ENCODE measurements around the gene SULF2. TPM values are rescaled to one million over a fixed set of nuclear protein-coding genes. Genes with fewer than 3 reads are reported as not detected.

Gene SULF2
- total RNA-seq, 1 experiment from 2014 or later, result 495 TPM

DNA sequence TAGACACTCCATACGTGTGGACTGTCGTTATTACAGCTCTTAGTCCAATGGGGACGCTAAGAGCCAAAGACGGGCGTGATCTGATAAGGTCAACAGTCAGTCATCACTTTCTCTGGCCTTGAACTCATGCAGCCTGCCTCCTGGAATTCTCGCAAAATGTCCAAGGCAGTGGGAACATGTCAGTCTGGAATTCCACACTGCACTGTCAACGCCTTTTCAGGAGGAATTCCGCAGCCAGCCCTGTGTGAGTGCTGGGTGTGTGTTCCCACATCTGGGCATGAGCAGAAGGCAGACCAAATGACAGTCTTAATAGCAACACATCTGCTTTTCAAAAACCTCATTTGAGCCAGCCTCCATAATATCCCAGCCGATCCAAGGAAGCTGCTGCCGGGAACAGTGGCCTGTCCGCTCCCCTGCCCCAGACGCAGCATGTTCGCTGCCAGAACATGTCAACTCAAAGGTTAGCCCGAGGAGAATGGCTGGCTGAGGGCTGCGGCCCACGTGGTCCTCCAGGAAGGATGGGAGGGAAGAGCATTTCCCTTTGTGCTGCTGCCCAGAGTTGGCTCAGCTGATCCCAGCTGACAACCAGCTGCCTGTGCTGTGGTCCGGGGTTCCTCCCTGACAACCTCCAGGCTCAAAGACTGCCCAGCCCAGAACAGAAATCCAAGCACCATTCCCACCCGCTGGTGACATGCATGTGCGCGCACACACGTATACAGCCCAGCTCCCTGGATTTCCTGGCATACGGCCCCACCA is 103.1 kb downstream of the SULF2 start:
- Histone ChIP-seq H2AFZ (no peak overlapping the region), H3K79me2 (ENCODE audit: low read depth) (0 out of 2 replicates have a peak, but pooled peaks cover 7% of the 10 kb centered on the region), H3K4me1 (replicated peaks; ENCODE audit: insufficient read depth) (no peaks in the 10 kb centered on the region), H3K27me3 (ENCODE audit: insufficient read depth, low read depth) (no peaks in the 10 kb centered on the region), H3K27ac (no peak overlapping the region), H3K9me2 (ENCODE audit: insufficient read depth) (no peaks in the 10 kb centered on the region), H3K36me3 (ENCODE audit: low read depth) (peaks cover 74% of the 10 kb centered on the region), H4K20me1 (ENCODE audit: insufficient read depth) (peaks cover 59% of the 10 kb centered on the region), H3F3A (ENCODE audit: insufficient read depth, low read depth) (peaks cover 87% of the 10 kb centered on the region), H3K4me3 (no peak overlapping the region), H3K9me3 (ENCODE audit: insufficient read depth, low read depth) (no peaks in the 10 kb centered on the region), H3K4me2 (no peak overlapping the region)
- CTCF ChIA-PET, result no interaction called here
- BruUV-seq (replicated peaks), result no TSS peak
- intact Hi-C loops (cut with micrococcal nuclease; ENCODE audit: unreplicated experiment), result no loop called here
- no peak for DNase-seq
- POLR2A ChIA-PET (ENCODE audit: unreplicated experiment), result interaction anchor here (0.6 kb wide), 1 partner anchor 621 kb away, joined by 3 read pairs; no protein-coding TSS in a partner anchor
- TF ChIP-seq, protein P1, sequence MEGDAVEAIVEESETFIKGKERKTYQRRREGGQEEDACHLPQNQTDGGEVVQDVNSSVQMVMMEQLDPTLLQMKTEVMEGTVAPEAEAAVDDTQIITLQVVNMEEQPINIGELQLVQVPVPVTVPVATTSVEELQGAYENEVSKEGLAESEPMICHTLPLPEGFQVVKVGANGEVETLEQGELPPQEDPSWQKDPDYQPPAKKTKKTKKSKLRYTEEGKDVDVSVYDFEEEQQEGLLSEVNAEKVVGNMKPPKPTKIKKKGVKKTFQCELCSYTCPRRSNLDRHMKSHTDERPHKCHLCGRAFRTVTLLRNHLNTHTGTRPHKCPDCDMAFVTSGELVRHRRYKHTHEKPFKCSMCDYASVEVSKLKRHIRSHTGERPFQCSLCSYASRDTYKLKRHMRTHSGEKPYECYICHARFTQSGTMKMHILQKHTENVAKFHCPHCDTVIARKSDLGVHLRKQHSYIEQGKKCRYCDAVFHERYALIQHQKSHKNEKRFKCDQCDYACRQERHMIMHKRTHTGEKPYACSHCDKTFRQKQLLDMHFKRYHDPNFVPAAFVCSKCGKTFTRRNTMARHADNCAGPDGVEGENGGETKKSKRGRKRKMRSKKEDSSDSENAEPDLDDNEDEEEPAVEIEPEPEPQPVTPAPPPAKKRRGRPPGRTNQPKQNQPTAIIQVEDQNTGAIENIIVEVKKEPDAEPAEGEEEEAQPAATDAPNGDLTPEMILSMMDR (conservative IDR thresholded peaks at IDR 0.05), result no peak
- no peak for TF ChIP-seq EZH2 (IDR thresholded peaks at IDR 0.05; ENCODE audit: low read depth)

DNA sequence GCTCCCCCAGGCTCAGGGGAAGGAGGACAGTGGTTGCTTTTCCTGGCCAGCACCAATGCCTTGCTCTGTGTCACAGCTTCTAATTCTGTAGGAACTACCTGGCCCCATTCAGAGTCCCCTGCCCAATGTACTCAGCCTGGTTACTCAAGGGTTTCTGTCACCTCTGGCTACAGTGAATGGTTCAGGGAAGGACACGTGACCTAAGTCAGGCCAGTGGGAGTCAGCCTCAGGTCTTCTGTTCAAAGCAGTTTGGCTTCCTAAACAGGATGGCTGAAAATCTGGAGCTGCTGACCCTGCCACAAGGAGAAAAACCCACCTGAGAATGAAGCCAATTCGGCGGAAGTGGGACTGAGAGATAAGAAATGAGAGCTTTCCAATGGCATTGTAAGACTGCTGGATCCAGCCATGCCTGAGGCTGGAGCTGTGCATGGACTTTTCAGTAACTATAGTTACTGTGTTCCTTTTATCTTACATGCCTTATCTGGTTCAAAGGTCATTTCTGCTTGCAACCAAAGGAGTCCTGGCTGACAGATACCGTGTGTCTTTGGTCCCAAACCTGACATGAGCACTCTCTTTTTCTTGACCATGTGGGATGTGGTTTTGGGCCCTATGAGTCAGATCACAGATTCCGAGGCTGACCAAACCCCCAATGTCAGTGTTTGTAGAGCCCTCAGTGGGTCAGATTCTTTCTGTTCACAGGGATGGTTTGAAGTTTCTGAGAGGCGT is 104.3 kb downstream of the SULF2 start:
- Histone ChIP-seq H3K9me3 (ENCODE audit: insufficient read depth, low read depth) (no peaks in the 10 kb centered on the region), H3K4me1 (replicated peaks; ENCODE audit: insufficient read depth) (no peaks in the 10 kb centered on the region), H4K20me1 (ENCODE audit: insufficient read depth) (peaks cover 62% of the 10 kb centered on the region), H3K79me2 (ENCODE audit: low read depth) (0 out of 2 replicates have a peak, but pooled peaks cover 12% of the 10 kb centered on the region), H3K4me3 (no peak overlapping the region), H3K27me3 (ENCODE audit: insufficient read depth, low read depth) (no peaks in the 10 kb centered on the region), H3K9me2 (ENCODE audit: insufficient read depth) (no peaks in the 10 kb centered on the region), H3K4me2 (no peak overlapping the region), H3K36me3 (ENCODE audit: low read depth) (peaks cover 80% of the 10 kb centered on the region), H2AFZ (no peak overlapping the region), H3K27ac (no peak overlapping the region), H3F3A (ENCODE audit: insufficient read depth, low read depth) (peaks cover 86% of the 10 kb centered on the region)
- CTCF ChIA-PET, result interaction anchor here (0.6 kb wide), 2 partner anchors 20 to 1224 kb away, joined by 3 to 4 read pairs; no protein-coding TSS in a partner anchor
- POLR2A ChIA-PET (ENCODE audit: unreplicated experiment), result no interaction called here
- TF ChIP-seq, protein P1 (conservative IDR thresholded peaks at IDR 0.05), result no peak
- TF ChIP-seq EZH2 (IDR thresholded peaks at IDR 0.05; ENCODE audit: low read depth), result no peak
- BruUV-seq (replicated peaks), result no TSS peak
- intact Hi-C loops (cut with micrococcal nuclease; ENCODE audit: unreplicated experiment), result no loop called here
- DNase-seq, result no peak

DNA sequence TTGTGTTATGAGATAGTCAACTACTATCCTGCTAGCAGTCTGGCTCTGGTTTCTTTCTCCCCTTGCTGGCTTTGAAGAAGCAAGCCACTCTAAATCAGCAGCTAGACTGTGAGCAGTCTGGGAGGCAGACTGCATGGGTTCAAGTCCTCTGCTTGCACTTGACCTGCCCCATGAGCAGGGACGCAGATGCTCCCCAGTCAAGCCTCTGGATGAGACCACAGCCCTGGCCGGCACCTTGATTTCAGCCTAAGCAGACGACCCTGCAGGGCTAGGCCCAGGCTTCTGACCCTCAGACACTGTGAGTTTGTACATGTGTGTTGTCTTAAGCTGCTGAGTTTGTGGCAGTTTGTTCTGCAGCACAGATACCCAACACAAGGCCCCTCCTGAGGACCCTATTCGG is 105.8 kb downstream of the SULF2 start:
- H3K4me2 ChIP-seq, result no peak overlapping the region
- no peaks in the 10 kb centered on the region for H3K4me1 ChIP-seq (replicated peaks; ENCODE audit: insufficient read depth)
- TF ChIP-seq, protein P1 (conservative IDR thresholded peaks at IDR 0.05), result no peak
- TF ChIP-seq EZH2 (IDR thresholded peaks at IDR 0.05; ENCODE audit: low read depth), result no peak
- no peak overlapping the region for H3K27ac ChIP-seq
- H3K27me3 ChIP-seq (ENCODE audit: insufficient read depth, low read depth), result no peaks in the 10 kb centered on the region
- POLR2A ChIA-PET (ENCODE audit: unreplicated experiment), result no interaction called here
- H3K4me3 ChIP-seq, result no peak overlapping the region
- peaks cover 57% of the 10 kb centered on the region for H4K20me1 ChIP-seq (ENCODE audit: insufficient read depth)
- no peak overlapping the region for H2AFZ ChIP-seq
- peaks cover 88% of the 10 kb centered on the region for H3F3A ChIP-seq (ENCODE audit: insufficient read depth, low read depth)
- H3K9me3 ChIP-seq (ENCODE audit: insufficient read depth, low read depth), result no peaks in the 10 kb centered on the region
- CTCF ChIA-PET, result interaction anchor here (0.6 kb wide), 2 partner anchors 51 to 562 kb away, joined by 3 to 5 read pairs; no protein-coding TSS in a partner anchor
- DNase-seq, result no peak
- H3K36me3 ChIP-seq (ENCODE audit: low read depth), result peaks cover 79% of the 10 kb centered on the region
- intact Hi-C loops (cut with micrococcal nuclease; ENCODE audit: unreplicated experiment), result loop anchor here (5.0 kb wide), 2 partner anchors 108 to 618 kb away; partner anchors contain the start of gene SULF2
- no TSS peak for BruUV-seq (replicated peaks)
- H3K79me2 ChIP-seq (ENCODE audit: low read depth), result peaks cover 11% of the 10 kb centered on the region; the same call in 1 of the 2 replicates
- no peaks in the 10 kb centered on the region for H3K9me2 ChIP-seq (ENCODE audit: insufficient read depth)

Measured in PC-9 (cell line).